Neural progenitor cell (in vitro differentiated cells): Measurements from ENCODE around the gene RRH. TPM values are rescaled to one million over a fixed set of nuclear protein-coding genes. Genes with fewer than 3 reads are reported as not detected.
A peak's percentile ranks its signal among the peaks of the same experiment; 100 is the strongest.

Experiments used
- DNase-seq: peaks from one replicate; pipeline ENCODE4 v3.0.0-alpha.2; 2016; ENCODE audit warnings: low spot score
- H2AFZ ChIP-seq: fragments of 200-600 bp; sonication (generic); replicated peaks from 2 replicates; pipeline ENCODE4 v1.6.1; 2016; ENCODE audit warnings: antibody characterized with exemption
- H3F3A ChIP-seq: fragments of 200-600 bp; sonication (generic); 2 replicates; pipeline ENCODE4 v1.6.1; 2016; ENCODE audit warnings: antibody characterized with exemption, low read depth
- H3K27ac ChIP-seq: fragments of 200-600 bp; sonication (generic); 2 replicates; pipeline ENCODE4 v1.5.1; 2016; ENCODE audit warnings: mild to moderate bottlenecking
- H3K27me3 ChIP-seq: fragments of 200-600 bp; sonication (generic); 2 replicates; pipeline ENCODE4 v1.6.1; 2016; ENCODE audit warnings: mild to moderate bottlenecking, moderate library complexity
- H3K36me3 ChIP-seq: fragments of 200-600 bp; sonication (generic); 2 replicates; pipeline ENCODE4 v1.5.1; 2016
- H3K4me1 ChIP-seq: fragments of 200-600 bp; sonication (generic); 2 replicates; pipeline ENCODE4 v1.6.1; 2016; ENCODE audit warnings: mixed run types
- H3K4me2 ChIP-seq: fragments of 200-600 bp; sonication (generic); 2 replicates; pipeline ENCODE4 v1.6.1; 2016
- H3K4me3 ChIP-seq: fragments of 200-600 bp; sonication (generic); 2 replicates; pipeline ENCODE4 v1.5.1; 2016
- H3K79me2 ChIP-seq: fragments of 200-600 bp; sonication (generic); 2 replicates; pipeline ENCODE4 v1.6.1; 2016; ENCODE audit warnings: low read depth
- H3K9ac ChIP-seq: fragments of 200-600 bp; sonication (generic); 2 replicates; pipeline ENCODE4 v1.6.1; 2016
- H3K9me3 ChIP-seq: fragments of 200-600 bp; sonication (generic); 2 replicates; pipeline ENCODE4 v1.5.1; 2016; ENCODE audit warnings: low read depth
- H4K20me1 ChIP-seq: fragments of 200-600 bp; sonication (generic); 2 replicates; pipeline ENCODE4 v1.6.1; 2016; ENCODE audit warnings: low read depth
- H3K27ac Mint-ChIP-seq: 3 replicates; pipeline ENCODE4 v1.8.0; 2021; ENCODE audit warnings: mixed read lengths
- H3K27me3 Mint-ChIP-seq: 2 replicates; pipeline ENCODE4 v1.8.0; 2022; ENCODE audit warnings: low read depth, mild to moderate bottlenecking, inconsistent platforms, moderate library complexity, mixed read lengths; ENCODE audit not compliant: insufficient read depth
- H3K36me3 Mint-ChIP-seq: 3 replicates; pipeline ENCODE4 v1.8.0; 2021; ENCODE audit warnings: mixed read lengths
- H3K4me1 Mint-ChIP-seq: 3 replicates; pipeline ENCODE4 v1.8.0; 2021; ENCODE audit warnings: mixed read lengths
- H3K4me3 Mint-ChIP-seq: 3 replicates; pipeline ENCODE4 v1.8.0; 2021; ENCODE audit warnings: mild to moderate bottlenecking, moderate library complexity, mixed read lengths
- H3K9me3 Mint-ChIP-seq: 3 replicates; pipeline ENCODE4 v1.8.0; 2020; ENCODE audit warnings: mixed read lengths
- CTCF ChIP-seq: fragments of 200-600 bp; sonication (generic); IDR thresholded peaks from 2 replicates; pipeline ENCODE4 v1.5.1; 2017; ENCODE audit warnings: antibody characterized with exemption, mild to moderate bottlenecking
- EZH2 ChIP-seq: fragments of 200-600 bp; sonication (generic); IDR thresholded peaks from 2 replicates; pipeline ENCODE4 v1.6.1; 2017; ENCODE audit warnings: antibody characterized with exemption, mild to moderate bottlenecking, moderate library complexity
- EZH2phosphoT487 ChIP-seq: fragments of 200-600 bp; sonication (generic); IDR thresholded peaks from 2 replicates; pipeline ENCODE4 v1.6.1; 2017; ENCODE audit warnings: antibody characterized with exemption
- total RNA-seq: library from RNA; depleted of rRNA; stranded (reverse); fragments of >200 nt; gene quantifications from 2 replicates; pipeline ENCODE4 v1.2.3, GENCODE V29; 2015; ENCODE audit warnings: low replicate concordance

Gene RRH
- total RNA-seq, 1 donor from 2014 or later: not detected

GRCh38 chr4:109861271-109861670, 33.5 kb downstream of the RRH start:
- H3K36me3 Mint-ChIP-seq: no peaks in the 10 kb centered on the region
- no peak overlapping the region for H3K27ac Mint-ChIP-seq
- H3K4me3 Mint-ChIP-seq: no peak overlapping the region

DNA sequence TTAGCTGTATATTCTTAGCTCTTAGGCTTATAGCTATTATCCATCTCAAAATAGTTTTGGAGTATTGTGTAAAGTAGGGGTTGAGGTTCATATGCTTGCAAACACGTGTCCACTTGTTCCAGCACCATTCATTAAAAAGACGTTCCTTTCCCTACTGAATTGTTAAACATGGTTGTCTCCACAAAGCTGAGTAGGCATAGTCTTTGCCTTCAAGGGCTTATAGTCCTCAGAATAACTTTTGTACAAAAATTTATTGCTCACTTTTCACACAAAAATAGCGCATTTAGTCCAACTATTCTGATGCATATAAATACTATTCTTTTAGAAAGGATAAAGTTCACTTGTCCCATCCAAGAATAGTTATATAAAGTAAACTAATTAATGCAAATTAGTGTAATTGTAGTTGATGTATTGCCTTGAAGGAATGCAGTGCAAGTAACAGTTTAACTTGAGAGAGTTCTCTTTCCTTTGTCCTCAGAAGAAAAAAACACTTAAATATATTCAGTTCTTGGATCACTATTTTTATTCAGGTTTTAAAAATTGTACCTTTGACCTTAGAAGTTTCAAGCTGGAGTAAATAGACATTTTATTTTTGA, 34.2 kb downstream of the RRH start:
- H3K27me3 ChIP-seq: no peaks in the 10 kb centered on the region
- no peaks in the 10 kb centered on the region for H3K4me1 ChIP-seq
- Mint-ChIP-seq H3K9me3 (peaks cover 13% of the 10 kb centered on the region), H3K4me1 (no peaks in the 10 kb centered on the region), H3K27ac (no peak overlapping the region), H3K4me3 (no peak overlapping the region), H3K36me3 (no peaks in the 10 kb centered on the region), H3K27me3 (no peaks in the 10 kb centered on the region)
- H3K9ac ChIP-seq: no peak overlapping the region
- H3F3A ChIP-seq: no peaks in the 10 kb centered on the region
- no peak overlapping the region for H3K4me3 ChIP-seq
- no peaks in the 10 kb centered on the region for H3K36me3 ChIP-seq
- H3K4me2 ChIP-seq: no peak overlapping the region
- H2AFZ ChIP-seq: no peak overlapping the region
- no peak for DNase-seq
- TF ChIP-seq EZH2phosphoT487 (no peak), EZH2 (no peak), CTCF (no peak)
- no peak overlapping the region for H3K27ac ChIP-seq
- H3K9me3 ChIP-seq: no peaks in the 10 kb centered on the region
- no peaks in the 10 kb centered on the region for H4K20me1 ChIP-seq
- no peaks in the 10 kb centered on the region for H3K79me2 ChIP-seq

More at GRCh38 chr4:109861271-109861670, 33.5 kb downstream of the RRH start:
- Histone ChIP-seq H3K9ac (no peak overlapping the region), H3K36me3 (no peaks in the 10 kb centered on the region), H3K9me3 (no peaks in the 10 kb centered on the region), H4K20me1 (no peaks in the 10 kb centered on the region), H3K4me1 (no peaks in the 10 kb centered on the region), H2AFZ (no peak overlapping the region), H3F3A (no peaks in the 10 kb centered on the region), H3K79me2 (no peaks in the 10 kb centered on the region), H3K4me2 (no peak overlapping the region), H3K27me3 (no peaks in the 10 kb centered on the region), H3K4me3 (no peak overlapping the region), H3K27ac (no peak overlapping the region)
- Mint-ChIP-seq H3K9me3 (peaks cover 13% of the 10 kb centered on the region), H3K4me1 (no peaks in the 10 kb centered on the region), H3K27me3 (no peaks in the 10 kb centered on the region)
- DNase-seq: no peak
- no peak for TF ChIP-seq CTCF
- TF ChIP-seq EZH2phosphoT487: no peak
- TF ChIP-seq EZH2: no peak

GRCh38 chr4:109864134-109864533, 36.4 kb downstream of the RRH start:
- Histone ChIP-seq H4K20me1 (no peaks in the 10 kb centered on the region), H3K4me3 (no peak overlapping the region), H3K9me3 (no peaks in the 10 kb centered on the region), H3K4me1 (no peaks in the 10 kb centered on the region), H3K27ac (no peak overlapping the region), H3F3A (no peaks in the 10 kb centered on the region), H3K79me2 (no peaks in the 10 kb centered on the region), H3K9ac (no peak overlapping the region), H3K36me3 (no peaks in the 10 kb centered on the region), H2AFZ (no peak overlapping the region), H3K27me3 (no peaks in the 10 kb centered on the region), H3K4me2 (no peak overlapping the region)
- Mint-ChIP-seq H3K4me1 (no peaks in the 10 kb centered on the region), H3K27ac (no peak overlapping the region), H3K27me3 (no peaks in the 10 kb centered on the region), H3K36me3 (no peaks in the 10 kb centered on the region), H3K9me3 (peaks cover 7% of the 10 kb centered on the region), H3K4me3 (no peak overlapping the region)
- TF ChIP-seq CTCF (peak; percentile 17), EZH2phosphoT487 (no peak)
- DNase-seq: no peak
